Astrocyte (in vitro differentiated cells and primary cell): ENCODE results near the gene ELN. TPM values are rescaled to one million over a fixed set of nuclear protein-coding genes. Genes with fewer than 3 reads are reported as not detected.

Source experiments
- DNase-seq: peaks from one replicate; pipeline ENCODE4 v3.0.0-alpha.2; 2010; ENCODE audit warnings: low read depth
- FAIRE-seq: peaks from 2 replicates; lab custom pipeline; 2011; peaks lifted over from hg19 to GRCh38; lab: Jason Lieb, UNC
- H2AFZ ChIP-seq: 2 replicates; pipeline ENCODE4 v1.6.0; 2012; ENCODE audit warnings: low read depth, low read length, inconsistent platforms
- H3K27ac ChIP-seq: 2 replicates; pipeline ENCODE4 v1.5.1; 2011; ENCODE audit warnings: low read depth, low read length, inconsistent platforms
- H3K27me3 ChIP-seq: 2 replicates; pipeline ENCODE4 v1.6.0; 2011; ENCODE audit warnings: low read length, inconsistent platforms; ENCODE audit not compliant: insufficient read depth
- H3K36me3 ChIP-seq: 2 replicates; pipeline ENCODE4 v1.5.1; 2011; ENCODE audit warnings: low read length, inconsistent platforms; ENCODE audit not compliant: insufficient read depth
- H3K4me1 ChIP-seq: 2 replicates; pipeline ENCODE4 v1.5.1; 2011; ENCODE audit warnings: low read length, inconsistent platforms; ENCODE audit not compliant: insufficient read depth
- H3K4me2 ChIP-seq: 2 replicates; pipeline ENCODE4 v1.6.0; 2012; ENCODE audit warnings: low read length, inconsistent platforms
- H3K4me3 ChIP-seq: 2 replicates; pipeline ENCODE4 v1.5.1; 2011; ENCODE audit warnings: low read depth, mild to moderate bottlenecking, low read length, inconsistent platforms; ENCODE audit not compliant: insufficient read depth
- H3K79me2 ChIP-seq: 2 replicates; pipeline ENCODE4 v1.6.0; 2012; ENCODE audit warnings: mild to moderate bottlenecking, low read length, inconsistent platforms; ENCODE audit not compliant: insufficient read depth
- H3K9ac ChIP-seq: 2 replicates; pipeline ENCODE4 v1.6.0; 2012; ENCODE audit warnings: mild to moderate bottlenecking, low read length, inconsistent platforms
- H3K9me3 ChIP-seq: 2 replicates; pipeline ENCODE4 v1.5.1; 2012; ENCODE audit warnings: low read depth, mild to moderate bottlenecking, low read length, inconsistent platforms; ENCODE audit not compliant: insufficient read depth
- H4K20me1 ChIP-seq: 2 replicates; pipeline ENCODE4 v1.6.0; 2012; ENCODE audit warnings: low read length, inconsistent platforms; ENCODE audit not compliant: insufficient read depth
- H3K27ac Mint-ChIP-seq: one replicate; pipeline ENCODE4 v1.8.0; 2021; ENCODE audit warnings: mild to moderate bottlenecking, mixed read lengths; ENCODE audit not compliant: unreplicated experiment
- H3K27me3 Mint-ChIP-seq: one replicate; pipeline ENCODE4 v1.8.0; 2021; ENCODE audit warnings: low read depth, mixed read lengths; ENCODE audit not compliant: unreplicated experiment
- H3K36me3 Mint-ChIP-seq: one replicate; pipeline ENCODE4 v1.8.0; 2021; ENCODE audit warnings: low read depth, mixed read lengths; ENCODE audit not compliant: unreplicated experiment
- H3K4me1 Mint-ChIP-seq: one replicate; pipeline ENCODE4 v1.8.0; 2021; ENCODE audit warnings: low read depth, mixed read lengths; ENCODE audit not compliant: unreplicated experiment
- H3K4me3 Mint-ChIP-seq: one replicate; pipeline ENCODE4 v1.8.0; 2021; ENCODE audit warnings: mild to moderate bottlenecking, moderate library complexity, mixed read lengths; ENCODE audit not compliant: unreplicated experiment
- H3K9me3 Mint-ChIP-seq: one replicate; pipeline ENCODE4 v1.8.0; 2021; ENCODE audit warnings: mild to moderate bottlenecking, mixed read lengths; ENCODE audit not compliant: unreplicated experiment
- EZH2 ChIP-seq: IDR thresholded peaks from 2 replicates; pipeline ENCODE4 v1.6.1; 2012; ENCODE audit warnings: mild to moderate bottlenecking, low read length, inconsistent platforms; ENCODE audit not compliant: insufficient read depth
- total RNA-seq: library from RNA; stranded (reverse); gene quantifications from 2 replicates; pipeline ENCODE4 v1.2.1, GENCODE V29; 2021
- TF ChIP-seq, protein P1 (sequence below): IDR thresholded peaks from 2 replicates; pipeline ENCODE4 v1.5.1; 2011; ENCODE audit warnings: low read depth, mild to moderate bottlenecking, inconsistent platforms, low read length, moderate library complexity; ENCODE audit not compliant: insufficient read depth

Gene ELN
- total RNA-seq, 1 donor from 2014 or later: 0.75 TPM

DNA sequence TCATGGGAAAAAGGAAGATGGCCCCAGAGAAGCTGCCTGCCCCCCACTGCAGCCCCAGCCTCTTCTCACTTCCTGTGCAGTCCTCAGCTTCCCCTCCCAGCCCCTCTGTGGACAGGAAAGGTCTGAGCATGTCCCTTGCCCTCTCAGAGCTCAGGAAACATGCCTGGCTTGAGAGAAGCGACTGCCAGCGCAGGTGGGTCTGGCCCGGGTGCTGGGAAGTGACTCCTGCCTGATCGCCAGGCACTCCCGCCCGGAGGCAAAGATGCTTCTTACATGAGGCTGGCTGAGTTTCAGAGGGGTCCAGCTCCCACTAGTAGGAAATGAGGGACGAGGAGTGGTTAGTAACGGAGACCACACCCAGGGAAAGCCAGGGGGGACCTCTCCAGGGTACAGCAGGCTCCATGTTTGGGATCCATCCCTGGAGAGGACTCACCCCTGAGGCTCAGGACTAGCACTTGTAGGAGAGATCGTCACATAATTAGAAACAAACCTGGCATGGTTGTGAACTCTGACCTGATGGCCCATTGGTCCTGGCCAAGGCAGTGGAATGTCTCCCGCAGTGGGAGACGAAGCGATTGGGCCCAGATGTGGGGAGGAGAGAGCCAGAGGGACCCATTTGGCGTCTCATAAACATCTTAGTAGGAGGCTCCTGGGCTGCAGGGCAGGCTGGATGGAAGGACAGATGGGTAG is 12.3 kb downstream of the ELN start:
- FAIRE-seq (no peak), DNase-seq (no peak)
- Histone ChIP-seq H3K79me2 (no peaks in the 10 kb centered on the region), H3K27ac (no peak overlapping the region), H4K20me1 (no peaks in the 10 kb centered on the region), H3K4me2 (no peak overlapping the region), H3K36me3 (no peaks in the 10 kb centered on the region), H2AFZ (no peak overlapping the region), H3K9ac (no peak overlapping the region), H3K4me3 (no peak overlapping the region), H3K4me1 (peaks cover 13% of the 10 kb centered on the region), H3K9me3 (no peaks in the 10 kb centered on the region), H3K27me3 (no peaks in the 10 kb centered on the region)
- TF ChIP-seq, protein P1, sequence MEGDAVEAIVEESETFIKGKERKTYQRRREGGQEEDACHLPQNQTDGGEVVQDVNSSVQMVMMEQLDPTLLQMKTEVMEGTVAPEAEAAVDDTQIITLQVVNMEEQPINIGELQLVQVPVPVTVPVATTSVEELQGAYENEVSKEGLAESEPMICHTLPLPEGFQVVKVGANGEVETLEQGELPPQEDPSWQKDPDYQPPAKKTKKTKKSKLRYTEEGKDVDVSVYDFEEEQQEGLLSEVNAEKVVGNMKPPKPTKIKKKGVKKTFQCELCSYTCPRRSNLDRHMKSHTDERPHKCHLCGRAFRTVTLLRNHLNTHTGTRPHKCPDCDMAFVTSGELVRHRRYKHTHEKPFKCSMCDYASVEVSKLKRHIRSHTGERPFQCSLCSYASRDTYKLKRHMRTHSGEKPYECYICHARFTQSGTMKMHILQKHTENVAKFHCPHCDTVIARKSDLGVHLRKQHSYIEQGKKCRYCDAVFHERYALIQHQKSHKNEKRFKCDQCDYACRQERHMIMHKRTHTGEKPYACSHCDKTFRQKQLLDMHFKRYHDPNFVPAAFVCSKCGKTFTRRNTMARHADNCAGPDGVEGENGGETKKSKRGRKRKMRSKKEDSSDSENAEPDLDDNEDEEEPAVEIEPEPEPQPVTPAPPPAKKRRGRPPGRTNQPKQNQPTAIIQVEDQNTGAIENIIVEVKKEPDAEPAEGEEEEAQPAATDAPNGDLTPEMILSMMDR: no peak
- Mint-ChIP-seq H3K4me1 (peaks cover 3% of the 10 kb centered on the region), H3K36me3 (no peaks in the 10 kb centered on the region), H3K27me3 (peaks cover 55% of the 10 kb centered on the region), H3K4me3 (no peak overlapping the region), H3K27ac (no peak overlapping the region), H3K9me3 (no peaks in the 10 kb centered on the region)

DNA sequence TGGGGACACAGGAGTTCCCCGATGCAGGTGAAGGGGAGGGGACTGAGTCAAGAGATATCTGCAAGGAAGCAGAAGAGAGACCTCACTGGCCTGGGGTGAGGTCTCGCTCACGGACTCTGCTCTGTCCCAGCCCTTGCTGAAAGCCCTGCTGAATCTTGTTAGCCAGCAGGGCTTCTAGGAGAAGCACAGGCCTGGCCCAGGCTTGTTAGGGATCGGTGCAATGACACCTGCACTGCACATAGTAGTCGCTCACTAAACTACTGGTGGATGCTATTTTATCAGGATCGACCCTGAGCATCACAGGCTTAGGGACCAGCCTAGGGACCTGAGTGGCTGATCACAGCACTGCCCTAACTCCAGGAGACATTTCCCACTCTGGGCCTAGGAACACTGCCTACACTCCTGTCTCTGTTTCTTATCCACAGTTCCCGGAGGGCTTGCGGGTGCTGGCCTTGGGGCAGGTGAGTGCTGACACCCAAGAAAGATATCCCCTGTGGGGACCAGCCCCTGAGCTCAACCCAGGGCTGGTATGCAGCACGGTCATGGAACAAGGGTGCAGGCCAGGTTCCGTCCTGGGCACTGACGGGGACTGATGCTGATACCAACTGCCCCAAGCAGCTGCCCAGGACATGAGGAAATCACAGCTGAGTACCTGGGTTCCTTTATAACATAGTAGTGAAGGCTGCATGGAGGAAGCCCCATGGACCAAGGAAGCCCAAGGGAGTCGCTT is 13.0 kb downstream of the ELN start:
- Histone ChIP-seq H3K79me2 (no peaks in the 10 kb centered on the region), H3K9ac (no peak overlapping the region), H2AFZ (no peak overlapping the region), H3K27me3 (no peaks in the 10 kb centered on the region), H4K20me1 (no peaks in the 10 kb centered on the region), H3K4me3 (no peak overlapping the region), H3K4me1 (peaks cover 13% of the 10 kb centered on the region), H3K4me2 (no peak overlapping the region), H3K36me3 (no peaks in the 10 kb centered on the region), H3K27ac (no peak overlapping the region), H3K9me3 (no peaks in the 10 kb centered on the region)
- DNase-seq: no peak
- Mint-ChIP-seq H3K36me3 (no peaks in the 10 kb centered on the region), H3K27ac (no peak overlapping the region), H3K4me3 (no peak overlapping the region), H3K4me1 (peaks cover 3% of the 10 kb centered on the region), H3K27me3 (peaks cover 58% of the 10 kb centered on the region), H3K9me3 (no peaks in the 10 kb centered on the region)
- TF ChIP-seq, protein P1: no peak
- no peak for TF ChIP-seq EZH2
- FAIRE-seq: no peak
